Stimulated activated CD8-positive, alpha-beta memory T cell treated with anti-CD3 and anti-CD28 coated beads, Interleukin-7, amount 100 ng/mL, for 4 hours (primary cell): ENCODE data around the gene IZUMO4.
"Not testable (repeated sequence)": the region's sequence is repeated elsewhere in the genome, so short reads cannot be mapped to it uniquely, and the experiment has no call there.

Experiments
- DNase-seq, 2 donors: peaks; one replicate each; pipeline ENCODE4 v3.0.0-alpha.2; 2020; ENCODE audit warnings: low read depth in 2 of 2

The IZUMO4 gene

DNA sequence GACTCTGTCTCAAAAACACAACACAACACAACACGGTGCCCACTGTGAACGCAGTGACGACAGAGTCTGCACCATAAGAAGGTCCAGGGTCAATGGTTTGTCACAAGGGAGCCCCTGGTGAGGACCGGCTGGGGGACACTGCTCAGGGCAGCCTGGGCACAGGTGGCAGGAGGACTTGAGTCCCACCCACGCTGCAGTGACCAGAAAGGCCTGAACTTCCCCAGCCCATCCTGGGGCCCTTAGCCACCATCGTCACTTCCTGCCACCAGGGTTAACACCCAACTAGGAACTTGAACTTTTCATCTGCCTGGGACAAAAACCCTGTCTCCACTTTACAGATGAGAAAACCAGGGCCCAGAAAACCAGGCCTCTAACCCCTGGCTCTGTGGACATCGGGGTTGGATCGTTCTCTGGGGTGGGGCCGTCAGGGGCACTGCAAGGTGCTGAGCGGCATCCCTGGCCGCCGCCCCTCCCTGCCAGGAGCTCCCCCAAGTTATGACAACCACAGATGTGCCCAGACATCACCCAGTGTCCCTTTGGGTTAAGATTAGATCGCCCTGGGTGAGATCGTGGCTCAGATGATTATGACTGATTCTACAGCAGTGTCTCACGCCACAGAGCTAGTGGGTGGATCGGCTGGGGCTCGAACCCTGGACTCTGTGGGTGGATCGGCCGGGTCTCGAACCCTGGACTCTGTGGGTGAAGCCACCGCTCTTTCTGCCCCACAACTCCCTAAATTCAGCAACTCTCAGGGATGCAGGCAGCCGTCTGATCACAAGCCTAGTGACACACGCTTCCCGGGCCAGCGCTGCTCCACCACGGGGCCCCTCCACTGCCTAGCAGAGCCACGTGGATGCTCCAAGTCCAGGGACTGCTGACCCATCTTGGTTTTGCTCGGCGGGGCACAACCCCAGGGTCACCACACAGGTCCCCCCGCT, 14.6 kb upstream of the IZUMO4 start:
- peak in 1 of 2 donors; percentile 29 for DNase-seq

- DNase-seq: peak; percentile 57 to 59
Measured at GRCh38 chr19:2083174-2083854, 13.4 kb upstream of the IZUMO4 start.

- peak; percentile 91 to 93 for DNase-seq
Measured at GRCh38 chr19:2084993-2085720, 11.6 kb upstream of the IZUMO4 start.

DNA sequence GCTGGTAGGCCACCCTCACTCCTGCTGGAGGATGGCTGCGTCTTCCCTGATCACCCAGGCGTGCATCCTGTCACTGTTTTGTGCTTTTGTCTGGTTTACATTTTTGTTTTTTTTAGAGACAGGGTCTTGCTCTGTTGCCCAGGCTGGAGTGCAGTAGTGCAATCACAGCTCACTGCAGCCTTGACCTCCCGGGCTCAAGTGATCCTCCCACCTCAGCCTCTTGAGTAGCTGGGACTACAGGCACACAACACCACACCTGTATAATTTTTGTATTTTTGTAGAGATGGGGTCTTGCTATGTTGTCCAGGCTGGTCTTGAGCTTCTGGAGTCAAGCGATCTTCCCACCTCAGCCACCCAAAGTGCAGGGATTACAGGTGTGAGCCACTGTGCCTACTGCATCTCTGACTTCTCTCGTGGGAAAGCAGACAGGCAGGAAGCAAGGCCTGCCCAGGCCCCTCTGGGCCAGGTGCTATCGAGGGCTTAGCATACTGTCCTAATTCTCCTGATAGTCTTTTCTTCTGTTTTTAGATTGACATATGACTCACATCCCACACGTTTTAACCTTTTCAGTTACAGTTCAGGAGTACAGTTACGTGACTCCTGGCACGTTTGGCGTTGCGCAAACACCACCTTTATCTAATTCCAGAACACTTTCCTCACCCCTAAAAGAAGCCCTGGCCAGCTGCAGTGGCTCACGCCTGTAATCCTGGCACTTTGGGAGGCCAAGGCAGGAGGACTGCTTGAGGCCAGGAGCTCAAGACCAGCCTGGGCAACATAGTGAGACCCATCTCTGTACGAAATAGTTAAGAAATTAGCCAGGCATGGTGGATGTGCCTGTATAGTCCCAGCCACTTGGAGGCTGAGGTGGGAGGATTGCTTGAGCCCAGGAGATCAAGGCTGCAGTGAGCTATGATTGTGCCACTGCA, 9.8 kb upstream of the IZUMO4 start:
- not testable (repeated sequence) for DNase-seq

DNA sequence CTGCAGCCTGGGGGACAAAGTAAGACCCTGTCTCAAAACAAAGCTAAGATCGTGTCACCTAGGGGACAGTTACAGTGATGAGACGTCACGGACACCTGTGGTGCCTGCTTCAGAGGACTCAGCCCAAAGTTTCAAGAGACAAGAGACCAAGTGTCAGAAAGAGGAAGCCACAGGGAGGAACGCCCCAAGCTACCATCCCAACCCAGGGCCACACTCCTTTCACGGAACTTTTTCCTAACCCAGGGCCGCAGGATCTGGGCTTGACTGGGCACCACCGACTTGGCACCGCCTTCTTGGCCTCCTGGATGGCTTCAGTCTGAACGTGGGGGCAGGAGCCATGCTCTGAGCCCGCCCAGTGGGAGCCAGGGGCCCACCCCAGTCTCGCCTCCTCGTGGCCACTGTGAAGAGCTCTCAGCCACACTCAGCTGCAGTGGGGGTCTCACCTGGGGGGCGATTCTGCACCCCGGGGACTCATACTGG, 9.1 kb upstream of the IZUMO4 start:
- DNase-seq: no peak

- no peak for DNase-seq
Measured at GRCh38 chr19:2089001-2089711, 7.6 kb upstream of the IZUMO4 start.

DNA sequence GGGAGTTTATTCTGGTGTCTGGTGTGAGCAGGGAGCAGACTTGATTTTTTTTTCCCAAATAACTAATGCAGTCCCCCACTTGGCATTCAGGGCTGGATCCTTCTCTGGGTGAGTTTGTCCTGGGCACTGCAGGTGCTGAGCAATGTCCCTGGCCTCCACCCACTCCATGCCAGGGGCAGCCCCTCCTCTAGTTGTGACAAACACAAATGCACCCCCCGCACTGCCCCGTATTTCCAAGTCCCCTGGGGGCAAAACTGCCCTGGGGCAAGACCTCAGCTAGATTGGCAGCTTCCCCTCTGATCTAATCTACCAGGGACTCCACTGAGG, 7.0 kb upstream of the IZUMO4 start:
- no peak for DNase-seq

- DNase-seq: not testable (repeated sequence)
Measured at GRCh38 chr19:2091926-2092525, 4.7 kb upstream of the IZUMO4 start.

GRCh38 chr19:2096034-2096479, 658 bp upstream of the IZUMO4 start, which contains the start of gene MOB3A:
TSS of gene MOB3A (minus strand) at chr19:2096326. CDS start at chr19:2078560, 17,766 bp downstream.
- peak; percentile 80 to 84 for DNase-seq

DNA sequence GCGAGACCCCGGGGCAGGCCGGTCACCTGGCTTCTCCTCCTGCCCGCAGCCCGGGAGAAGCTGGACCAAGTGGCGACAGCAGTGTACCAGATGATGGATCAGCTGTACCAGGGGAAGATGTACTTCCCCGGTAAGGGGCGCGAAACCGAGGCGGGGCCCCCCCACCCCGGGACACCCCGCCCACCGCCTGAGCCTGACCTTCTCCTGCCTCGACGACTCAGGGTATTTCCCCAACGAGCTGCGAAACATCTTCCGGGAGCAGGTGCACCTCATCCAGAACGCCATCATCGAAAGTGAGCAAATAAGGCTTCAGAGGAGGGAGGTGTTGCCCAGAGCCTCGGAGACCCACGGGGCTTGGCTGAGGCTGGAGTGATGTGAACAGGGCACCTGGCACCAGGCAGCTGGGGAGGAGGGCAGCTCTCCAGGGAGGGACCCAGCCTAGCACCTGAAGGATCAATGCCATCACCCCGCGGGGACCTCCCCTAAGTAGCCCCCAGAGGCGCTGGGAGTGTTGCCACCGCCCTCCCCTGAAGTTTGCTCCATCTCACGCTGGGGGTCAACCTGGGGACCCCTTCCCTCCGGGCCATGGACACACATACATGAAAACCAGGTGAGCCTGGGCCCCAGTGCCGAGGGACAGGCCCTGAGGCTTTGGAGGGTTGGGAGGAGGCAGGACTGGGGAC, 629 bp downstream of the IZUMO4 start:
- DNase-seq: no peak

- no peak for DNase-seq
Measured at GRCh38 chr19:2097886-2098327, 1.2 kb downstream of the IZUMO4 start.

DNA sequence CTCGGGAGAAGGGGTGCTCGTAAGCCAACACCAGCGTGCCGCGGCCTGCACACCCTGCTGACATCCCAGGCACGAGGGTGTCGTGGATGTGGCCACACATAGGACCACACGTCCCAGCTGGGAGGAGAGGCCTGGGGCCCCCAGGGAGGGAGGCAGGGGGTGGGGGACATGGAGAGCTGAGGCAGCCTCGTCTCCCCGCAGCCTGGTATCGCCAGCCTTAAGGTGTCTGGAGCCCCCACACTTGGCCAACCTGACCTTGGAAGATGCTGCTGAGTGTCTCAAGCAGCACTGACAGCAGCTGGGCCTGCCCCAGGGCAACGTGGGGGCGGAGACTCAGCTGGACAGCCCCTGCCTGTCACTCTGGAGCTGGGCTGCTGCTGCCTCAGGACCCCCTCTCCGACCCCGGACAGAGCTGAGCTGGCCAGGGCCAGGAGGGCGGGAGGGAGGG, 2.4 kb downstream of the IZUMO4 start:
- DNase-seq: no peak

DNA sequence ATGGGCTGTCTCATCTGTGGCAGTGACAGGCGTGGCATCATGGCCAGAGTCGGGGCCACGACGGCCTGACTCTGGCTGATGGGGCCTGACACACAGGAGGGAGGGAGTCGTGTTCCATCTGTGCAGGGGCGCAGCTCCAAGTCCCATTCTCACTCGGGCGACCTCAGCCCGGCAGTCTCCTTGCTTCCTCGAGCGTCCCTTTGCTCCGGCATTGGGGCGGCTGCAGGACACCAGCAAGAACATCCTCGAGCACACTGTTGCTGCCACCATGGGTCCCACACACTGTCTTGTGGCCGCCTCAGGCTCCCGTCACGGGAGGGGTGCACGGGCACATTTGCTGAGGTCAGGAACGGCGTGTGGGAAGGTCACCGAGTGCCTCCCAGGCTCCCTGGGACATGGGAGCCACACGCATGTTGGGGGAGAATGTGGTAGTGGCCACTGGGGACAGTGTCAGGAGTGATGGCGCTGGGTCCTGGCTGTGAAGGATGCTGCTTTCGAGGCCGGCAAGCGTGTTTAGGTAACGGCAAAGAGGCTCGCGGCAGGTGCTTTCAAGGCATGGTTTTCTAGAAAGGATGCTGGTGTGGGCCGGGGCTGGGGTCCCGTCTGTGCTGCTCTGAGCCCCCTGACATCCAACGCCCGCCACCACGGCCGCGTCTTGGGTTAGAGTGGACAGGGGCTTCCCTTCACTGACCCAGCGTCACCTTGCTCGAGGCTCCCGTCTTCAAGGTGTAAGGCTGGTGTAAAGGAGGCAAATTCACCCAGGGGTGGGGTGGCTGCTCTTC, 3.4 kb downstream of the IZUMO4 start:
- no peak for DNase-seq

DNA sequence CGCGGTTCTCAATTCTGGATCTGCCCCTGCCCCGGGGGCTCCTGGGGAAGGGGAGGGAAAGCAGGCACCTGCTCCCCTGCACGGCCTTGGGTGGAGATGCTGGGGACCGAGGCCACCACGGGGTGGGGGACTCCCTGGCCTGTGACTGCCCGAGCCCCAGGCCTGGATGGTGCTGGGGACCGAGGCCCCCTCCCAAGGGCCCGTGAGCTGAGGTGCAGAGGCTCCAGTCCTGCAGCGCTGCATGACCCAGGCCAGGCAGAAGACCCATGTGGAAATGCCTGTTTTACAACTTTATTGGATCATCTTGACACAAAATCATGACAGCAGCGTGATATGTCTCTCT, 4.0 kb downstream of the IZUMO4 start:
- DNase-seq: no peak

- DNase-seq: no peak
Measured at GRCh38 chr19:2101417-2102335, 5.0 kb downstream of the IZUMO4 start.

DNA sequence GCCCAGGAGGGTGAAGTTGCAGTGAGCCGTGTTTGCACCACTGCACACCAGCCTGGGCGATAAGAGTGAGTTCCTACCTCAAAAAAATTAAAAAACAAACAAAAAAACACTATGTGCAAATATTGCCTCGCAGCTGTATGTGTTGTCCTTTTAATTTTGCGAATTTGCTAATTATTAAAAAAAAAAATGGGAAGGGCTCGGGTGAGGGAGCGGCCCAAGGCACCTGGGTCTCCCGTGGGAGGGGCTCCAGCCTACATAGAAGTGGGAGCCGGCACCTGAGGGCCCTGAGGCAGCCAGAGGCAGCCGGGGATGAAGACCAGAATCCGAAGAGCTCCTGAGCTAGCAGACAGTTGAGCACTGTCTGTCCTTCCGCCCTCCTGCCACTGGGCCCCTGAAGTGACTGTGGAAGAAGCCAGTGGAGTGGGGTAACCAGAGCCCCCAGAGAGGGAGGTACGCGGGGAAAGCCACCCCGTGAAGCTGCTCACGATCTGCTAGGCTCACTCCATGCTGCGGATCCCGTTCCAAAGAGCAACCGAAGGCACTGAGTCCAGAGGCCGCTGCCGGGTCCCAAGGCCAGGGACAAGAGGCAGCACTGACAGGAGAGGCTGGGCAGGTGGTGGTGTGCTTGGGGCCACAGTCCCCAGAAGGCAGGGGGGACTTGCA, 6.5 kb downstream of the IZUMO4 start:
- no peak for DNase-seq
